Stimulated activated CD8-positive, alpha-beta memory T cell treated with anti-CD3 and anti-CD28 coated beads, Interleukin-4, amount 100 ng/mL, for 4 hours (primary cell): Measurements from ENCODE around the gene DNM2.
"Not testable (repeated sequence)": the region's sequence is repeated elsewhere in the genome, so short reads cannot be mapped to it uniquely, and the experiment has no call there.

Experiments used
- DNase-seq, 2 donors: peaks; one replicate each; pipeline ENCODE4 v3.0.0-alpha.2; 2020; ENCODE audit warnings: low read depth in 2 of 2, low spot score in 1 of 2

DNM2 gene

GRCh38 chr19:10724573-10725071 is 6.7 kb downstream of the DNM2 start:
- no peak for DNase-seq

- no peak for DNase-seq
These were observed 7.5 kb downstream of the DNM2 start for GRCh38 chr19:10725415-10725814.

DNA sequence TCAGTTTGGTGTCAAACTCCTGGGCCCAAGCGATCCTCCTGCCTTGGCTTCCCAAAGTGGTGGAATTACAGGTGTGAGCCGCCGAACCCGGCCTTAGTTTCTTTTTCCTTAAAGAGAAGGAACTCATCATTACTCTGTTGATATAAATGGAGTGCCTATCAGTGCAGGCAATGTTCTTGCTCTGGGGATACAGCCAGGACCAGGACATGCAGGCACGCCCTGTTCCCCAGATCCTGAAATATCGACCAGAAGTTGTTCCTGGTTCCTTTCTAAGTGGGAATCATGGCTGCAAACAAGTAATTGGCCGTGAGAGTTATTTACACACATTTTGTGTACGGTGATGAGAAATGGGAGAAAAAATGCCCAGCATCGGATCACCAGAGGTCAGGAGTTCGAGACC is 8.4 kb downstream of the DNM2 start:
- DNase-seq: no peak

DNA sequence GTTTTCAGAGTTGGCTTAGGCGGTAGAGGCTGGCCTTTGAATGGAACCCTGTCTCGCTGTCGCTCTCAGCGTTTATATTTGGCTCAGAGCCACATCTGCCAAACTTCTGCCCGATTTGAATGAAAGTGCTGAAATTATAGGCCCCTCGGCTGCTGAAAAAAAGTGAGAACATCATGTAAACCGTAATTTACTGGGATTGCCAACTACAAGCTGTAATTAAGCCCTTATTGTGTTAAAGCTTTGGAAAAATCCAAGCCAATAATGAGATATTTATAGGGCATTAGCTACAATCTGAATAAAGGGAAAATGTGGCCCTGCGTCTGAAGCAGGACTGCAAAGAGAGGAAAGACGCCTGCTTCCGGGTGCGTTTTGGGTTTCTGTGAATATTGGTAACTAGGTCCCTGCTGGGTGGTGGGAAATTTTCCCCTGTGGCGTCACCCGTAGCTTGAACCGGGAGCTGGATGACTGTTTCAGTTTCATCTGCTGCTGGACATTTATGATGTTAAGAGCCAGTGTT is 9.9 kb downstream of the DNM2 start:
- DNase-seq: no peak

- DNase-seq: no peak
These were observed 11.5 kb downstream of the DNM2 start for GRCh38 chr19:10729411-10729810.

DNA sequence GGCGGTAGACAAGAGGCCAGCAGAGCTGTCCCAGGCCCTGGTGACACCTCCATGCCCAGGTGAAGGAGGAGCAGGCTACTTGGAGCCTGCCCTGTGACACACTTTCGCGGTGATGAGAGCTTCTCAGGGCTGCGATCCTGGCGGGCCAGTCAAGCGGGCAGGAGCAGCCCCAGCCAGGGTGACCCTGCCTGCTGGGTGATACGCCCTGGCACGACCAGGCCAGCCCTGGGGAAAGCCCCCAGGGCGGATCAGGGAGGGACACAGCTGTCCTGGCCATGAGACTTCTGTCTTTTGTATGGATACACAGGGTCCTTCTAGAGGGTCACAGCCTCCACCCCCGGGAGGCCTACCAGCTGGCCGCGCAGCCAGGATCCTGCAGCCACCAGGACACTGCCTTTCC is 13.1 kb downstream of the DNM2 start:
- DNase-seq: no peak

- DNase-seq: no peak
These were observed 17.9 kb downstream of the DNM2 start for GRCh38 chr19:10735741-10736140.

- DNase-seq: no peak
These were observed 18.3 kb downstream of the DNM2 start for GRCh38 chr19:10736189-10736588.

DNA sequence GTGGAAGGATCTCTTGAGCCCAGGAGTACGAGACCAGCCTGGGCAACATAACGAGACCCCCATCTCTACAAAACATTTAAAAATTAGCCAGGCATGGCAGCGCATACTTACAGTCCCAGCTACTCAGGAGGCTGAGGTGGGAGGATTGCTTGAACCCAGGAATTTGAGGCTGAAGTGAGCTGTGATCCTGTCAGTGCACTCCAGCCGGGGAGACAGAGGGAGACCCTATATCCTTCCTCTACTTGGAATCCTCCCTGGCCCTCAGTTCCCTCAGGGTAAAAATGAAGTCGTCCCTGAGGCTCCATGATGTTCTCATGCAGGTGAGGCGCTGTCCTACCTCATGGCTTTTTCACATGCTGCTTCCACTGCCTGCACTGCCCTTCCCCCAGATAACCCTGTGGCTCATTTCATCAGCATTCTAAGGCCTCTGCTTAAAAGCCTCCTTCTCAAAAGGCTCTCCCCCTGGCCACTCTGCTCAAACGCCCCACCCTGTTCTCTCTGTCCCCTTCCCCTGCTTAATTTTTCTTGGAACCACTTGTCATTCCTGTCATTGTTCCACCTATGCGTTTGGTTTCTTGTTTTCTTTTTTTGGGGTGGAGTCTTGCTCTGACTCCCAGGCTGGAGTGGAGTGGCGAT is 19.2 kb downstream of the DNM2 start:
- DNase-seq: no peak

GRCh38 chr19:10737722-10738121 is 19.8 kb downstream of the DNM2 start:
- DNase-seq: no peak

DNA sequence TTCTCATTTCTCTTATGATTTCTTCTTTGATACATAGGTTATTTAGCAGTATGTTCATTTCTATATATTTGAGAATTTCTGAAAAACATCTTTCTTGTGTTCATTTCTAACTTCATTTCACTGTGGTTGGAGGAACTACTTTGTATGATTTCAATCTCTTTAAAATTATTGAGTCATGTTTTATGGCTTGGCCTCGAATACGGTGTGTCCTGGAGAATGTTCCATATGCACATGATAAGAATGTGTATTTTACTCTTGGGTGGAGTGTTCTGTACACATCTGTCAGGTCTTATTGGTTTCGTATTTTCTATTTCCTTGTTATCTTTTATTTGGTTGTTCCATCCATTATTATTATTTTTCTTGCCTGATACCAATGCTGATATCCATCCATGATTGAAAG is 22.9 kb downstream of the DNM2 start:
- no peak for DNase-seq

DNA sequence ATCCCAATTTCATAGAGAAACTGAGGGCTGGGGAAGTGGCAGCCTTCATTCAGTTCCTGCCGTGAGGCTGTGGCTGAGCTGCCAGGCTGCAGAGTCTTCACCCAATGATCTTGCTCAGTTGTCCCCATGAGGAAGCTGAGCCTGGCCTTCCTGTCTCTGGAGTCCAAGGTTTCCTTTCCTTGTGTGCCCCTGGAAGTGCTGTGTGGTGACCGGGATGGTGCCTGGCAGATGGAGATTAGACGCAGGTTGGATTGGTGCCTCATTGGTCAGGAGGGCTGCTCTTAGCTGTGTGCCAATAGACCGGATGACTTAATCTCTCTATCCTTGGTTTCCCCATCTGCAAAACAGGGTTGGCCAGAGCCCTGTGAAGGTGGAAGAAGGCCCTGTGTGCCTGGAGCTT is 24.6 kb downstream of the DNM2 start:
- no peak for DNase-seq

- no peak for DNase-seq
These were observed 26.4 kb downstream of the DNM2 start for GRCh38 chr19:10744253-10744798.

- DNase-seq: no peak
These were observed 27.0 kb downstream of the DNM2 start for GRCh38 chr19:10744801-10745293.

- not testable (repeated sequence) for DNase-seq
These were observed 28.6 kb downstream of the DNM2 start for GRCh38 chr19:10746437-10746836.

DNA sequence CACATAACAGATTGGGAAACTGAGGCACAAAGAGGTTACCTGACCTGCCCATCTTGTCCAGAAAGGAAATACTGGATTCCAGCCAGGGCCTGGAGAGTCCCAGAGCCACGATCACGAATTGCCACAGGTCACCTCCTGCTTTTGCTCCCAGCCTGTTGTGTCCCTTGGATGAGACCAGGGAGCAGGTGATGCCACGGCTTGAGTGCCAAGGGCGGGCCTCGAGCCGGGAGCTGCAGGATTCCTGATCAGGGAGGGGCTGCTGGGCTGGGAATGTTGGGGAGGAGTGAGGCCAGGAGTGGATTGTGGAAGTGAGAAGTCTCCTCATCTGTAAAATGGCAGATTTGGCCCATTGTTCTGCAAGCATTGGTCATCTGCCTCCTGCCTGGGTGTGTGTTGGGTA is 29.4 kb downstream of the DNM2 start:
- no peak for DNase-seq

DNA sequence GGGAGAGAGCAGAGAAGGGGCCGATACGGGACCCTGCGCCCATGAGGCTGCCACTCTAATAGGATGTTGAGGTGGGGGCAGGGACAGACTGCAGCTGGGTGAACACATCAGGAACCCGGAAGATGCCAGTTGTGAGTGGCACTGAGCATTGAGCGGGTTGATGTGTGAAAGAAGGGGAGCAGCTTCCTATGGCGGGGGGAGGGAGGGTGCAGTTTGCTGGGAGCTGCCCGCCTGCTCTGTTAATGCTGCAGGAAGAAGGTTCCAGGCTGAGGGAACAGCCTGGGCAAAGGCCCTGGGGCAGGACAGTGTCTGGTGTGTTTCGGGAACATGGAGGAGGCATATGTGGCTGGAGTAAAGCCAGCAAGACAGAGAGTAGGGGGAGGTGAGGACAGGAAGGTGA is 29.8 kb downstream of the DNM2 start:
- no peak for DNase-seq

GRCh38 chr19:10748195-10748926 is 30.5 kb downstream of the DNM2 start:
- DNase-seq: no peak

DNA sequence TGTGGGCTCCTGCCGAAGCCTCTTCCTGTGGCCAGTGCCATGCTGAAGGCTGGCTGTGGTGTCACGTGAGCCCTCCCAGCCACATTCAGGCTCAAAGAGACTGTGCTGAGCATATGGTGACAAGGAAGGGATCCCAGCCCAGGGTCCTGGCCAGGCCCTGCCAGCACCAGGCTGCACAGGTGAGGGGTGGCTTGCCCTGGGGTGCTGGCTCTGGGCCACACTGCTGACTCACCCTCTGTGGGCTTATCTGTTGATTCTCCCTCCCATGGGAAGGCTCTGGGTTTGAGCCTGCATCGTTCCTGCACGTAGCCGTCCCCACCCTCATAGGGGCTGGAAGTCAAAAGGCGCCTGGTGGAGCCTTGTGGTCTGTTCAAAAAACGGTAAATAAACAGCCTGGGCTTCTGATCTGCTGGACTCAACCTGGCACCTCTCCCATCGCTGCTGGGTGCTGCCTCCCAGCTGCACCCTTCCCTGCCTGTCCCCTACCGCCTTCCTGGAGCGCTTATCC is 31.1 kb downstream of the DNM2 start:
- DNase-seq: no peak

DNA sequence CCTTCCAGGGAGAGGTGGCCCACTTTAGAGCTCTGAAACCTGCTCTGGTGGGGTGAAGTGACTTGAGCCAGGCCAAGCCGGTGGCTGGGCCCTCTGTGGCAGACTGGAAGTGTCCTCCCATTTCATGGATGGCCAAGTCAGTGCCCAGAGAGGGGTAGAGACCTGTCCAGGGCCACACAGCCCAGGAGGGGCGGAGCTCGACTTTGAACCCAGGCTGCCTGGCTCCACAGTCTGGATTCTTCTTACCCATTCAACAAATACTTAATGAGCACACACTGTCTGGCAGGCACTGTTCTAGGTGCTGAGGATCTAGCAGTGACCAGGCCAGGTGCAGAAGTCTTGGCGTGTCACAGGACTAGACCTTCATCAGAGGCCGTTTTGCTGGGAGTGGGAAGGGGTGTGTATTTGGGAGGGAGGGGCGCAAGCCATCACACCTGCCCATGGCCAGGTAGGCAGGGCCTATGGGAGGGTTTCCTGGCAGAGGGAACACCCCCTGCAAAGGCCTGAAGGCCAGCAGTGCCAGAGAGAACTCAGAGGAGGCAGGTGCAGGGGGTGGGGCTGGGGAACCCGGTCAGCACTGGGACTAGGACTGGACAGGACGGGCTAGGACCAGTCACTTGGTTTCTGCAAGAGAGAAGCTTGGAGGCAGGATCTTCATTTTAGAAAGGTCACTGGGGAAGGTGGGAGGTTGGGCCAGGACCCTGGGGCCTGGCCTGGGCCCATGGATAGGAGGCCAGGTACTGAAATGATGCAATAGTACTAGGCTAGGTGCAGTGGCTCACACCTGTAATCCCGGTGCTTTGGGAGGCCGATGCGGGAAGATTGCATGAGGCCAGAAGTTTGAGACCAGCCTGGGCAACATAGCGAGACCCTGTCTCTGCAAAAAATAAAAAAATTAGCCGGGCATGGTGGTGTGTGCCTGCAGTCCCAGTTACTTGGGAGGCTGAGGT is 31.8 kb downstream of the DNM2 start:
- no peak for DNase-seq
